Stimulated activated CD8-positive, alpha-beta memory T cell treated with anti-CD3 and anti-CD28 coated beads, Interleukin-12 subunit alpha, Interleukin-12 subunit beta, amount 100 ng/mL, for 4 hours (primary cell): ENCODE results near the gene ICAM2.
"Not testable (repeated sequence)": the region's sequence is repeated elsewhere in the genome, so short reads cannot be mapped to it uniquely, and the experiment has no call there.

Experiments used
- DNase-seq: peaks from one replicate; pipeline ENCODE4 v3.0.0-alpha.2; 2020; ENCODE audit warnings: low read depth

Gene ICAM2

DNA sequence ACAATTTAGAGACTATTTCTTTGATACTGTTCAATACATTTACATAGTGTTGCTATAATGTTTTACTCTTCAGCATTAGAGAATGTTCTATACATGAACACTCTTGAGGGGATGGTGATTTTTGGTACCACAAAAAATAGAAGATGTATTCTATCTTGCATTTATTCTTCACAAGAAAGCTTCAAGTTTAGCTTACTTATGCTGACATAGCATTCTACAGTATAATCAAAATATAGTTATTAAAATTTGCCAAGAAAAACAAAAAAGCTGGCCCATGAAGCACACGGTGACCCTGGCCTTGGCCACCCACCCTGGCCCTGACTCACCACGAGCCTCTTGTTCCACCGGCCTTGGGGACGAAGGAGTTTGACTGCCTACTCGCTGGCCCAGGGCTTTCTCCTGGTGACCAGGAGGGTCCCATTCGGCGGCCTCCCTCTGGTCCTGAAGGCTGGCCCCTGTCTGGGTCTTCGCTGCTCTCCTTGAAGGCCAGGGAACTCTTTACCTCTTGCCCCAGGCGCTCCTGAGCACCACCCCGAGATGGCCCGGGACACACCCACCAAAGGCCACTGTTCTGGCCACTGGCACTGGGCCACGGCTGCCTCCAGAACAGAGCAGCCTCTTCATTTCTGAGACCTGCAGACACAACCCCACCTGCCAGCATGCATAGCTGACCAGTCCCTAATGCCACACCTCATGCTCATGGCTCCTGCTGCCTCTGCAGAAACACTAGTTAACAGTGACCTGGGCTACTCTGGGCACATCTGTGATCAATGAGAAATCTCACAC is 22.5 kb upstream of the ICAM2 start:
- no peak for DNase-seq

DNA sequence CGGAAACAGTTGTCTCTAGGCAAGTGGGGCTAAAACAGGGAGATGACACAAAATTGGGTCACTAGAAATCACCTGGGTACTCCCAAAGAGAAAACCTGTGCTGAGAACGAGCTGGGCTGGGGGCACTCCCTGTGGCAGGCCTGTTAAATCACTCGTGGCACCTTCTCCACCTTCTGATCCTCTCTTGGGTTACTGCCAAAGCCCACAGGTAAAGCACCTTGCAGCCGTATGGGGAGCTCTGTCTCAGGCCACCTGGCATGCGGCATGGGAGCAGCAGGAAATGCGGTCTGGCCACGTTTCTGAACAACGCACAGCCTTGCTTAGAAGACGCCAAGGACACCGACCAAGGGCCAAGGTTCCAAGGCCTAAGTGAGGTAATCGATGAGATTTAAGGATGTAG is 21.5 kb upstream of the ICAM2 start:
- DNase-seq: no peak

DNA sequence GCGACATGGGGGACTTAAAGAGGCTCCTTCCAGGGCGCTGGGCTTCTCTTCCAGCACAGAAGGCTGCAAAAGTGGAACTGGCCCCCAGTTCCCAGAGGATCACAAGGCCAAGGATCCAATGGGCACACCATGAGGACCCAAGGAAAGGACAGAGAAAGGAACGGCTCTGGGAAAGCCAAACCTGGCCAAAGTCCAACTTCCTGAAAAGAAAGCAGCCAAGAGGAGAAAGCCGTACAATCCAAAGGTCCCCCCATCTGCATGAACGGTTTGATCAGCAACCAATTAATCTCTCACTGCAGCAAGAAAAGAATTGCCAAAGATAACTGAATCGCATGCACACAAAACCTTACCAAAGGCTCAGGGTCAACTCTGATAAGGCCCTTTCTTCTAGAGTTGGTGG is 19.8 kb upstream of the ICAM2 start:
- DNase-seq: no peak

DNA sequence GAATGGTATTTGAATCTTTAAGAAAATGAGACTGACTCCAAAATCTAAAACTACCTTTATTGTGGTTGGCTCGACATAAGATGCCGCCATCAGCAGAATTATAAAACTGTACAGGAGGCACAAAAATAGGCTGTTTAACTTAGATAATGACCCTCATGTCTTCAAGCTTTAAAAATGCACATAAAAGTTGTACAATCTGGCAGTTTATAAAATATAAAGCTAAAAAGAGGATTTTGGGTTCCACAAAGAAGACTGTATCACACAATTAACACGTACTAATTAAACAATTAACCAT is 18.6 kb upstream of the ICAM2 start:
- DNase-seq: no peak

DNA sequence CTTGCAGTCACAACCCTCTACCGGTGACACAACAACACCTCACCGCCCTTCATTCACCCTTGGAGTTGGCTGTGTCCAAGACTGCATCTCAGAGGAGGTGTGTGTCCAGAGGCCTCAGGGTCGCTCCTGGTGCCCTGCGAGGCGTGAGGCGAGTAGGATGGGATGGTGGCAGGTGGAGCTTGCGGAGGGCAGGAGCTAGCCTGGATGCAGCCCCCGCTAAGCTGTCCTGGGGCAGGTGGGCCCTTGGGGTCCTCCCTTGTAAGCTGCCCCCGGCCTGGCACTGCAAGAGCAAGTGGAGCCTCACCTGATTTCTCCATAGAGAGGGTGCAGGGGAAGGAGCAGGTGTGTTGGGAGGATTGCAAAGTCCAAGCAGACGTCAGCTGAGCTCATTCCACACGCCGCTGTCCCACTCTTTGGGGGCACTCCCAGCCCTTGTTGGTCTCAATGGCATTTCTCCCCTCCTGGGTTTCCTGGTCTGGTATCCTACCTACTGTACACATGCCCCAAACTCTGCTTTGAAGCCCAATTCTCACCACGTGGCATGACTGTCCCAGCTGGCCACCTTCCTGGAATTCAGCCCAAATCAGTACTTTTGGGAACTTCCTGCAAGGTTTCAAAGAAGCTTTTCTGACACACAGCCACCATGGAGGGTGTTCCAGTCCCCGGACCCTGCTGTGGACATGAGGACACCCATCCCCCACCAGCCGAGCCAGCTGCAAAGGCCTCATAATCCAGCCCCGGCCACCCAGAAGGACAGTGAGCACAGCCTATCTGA is 18.1 kb upstream of the ICAM2 start:
- no peak for DNase-seq

DNA sequence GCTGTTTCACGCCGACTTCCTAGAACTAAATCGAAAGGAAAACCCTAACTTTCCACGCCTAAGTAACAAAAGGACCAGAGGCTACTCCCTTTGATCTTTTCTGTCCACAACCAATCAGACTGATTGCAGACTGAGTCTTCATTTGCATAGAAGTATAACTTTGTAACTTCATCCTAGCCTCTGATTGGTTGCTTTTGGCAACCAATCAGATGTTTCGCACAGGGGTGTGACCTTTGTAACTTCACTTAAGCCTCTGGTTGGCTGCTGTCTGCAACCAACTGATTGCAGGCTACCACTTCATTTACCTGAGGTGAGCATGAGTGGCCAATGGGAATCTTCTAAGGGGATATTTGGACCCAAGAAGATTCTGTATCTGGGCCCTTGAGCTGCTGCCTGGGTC is 17.4 kb upstream of the ICAM2 start:
- DNase-seq: no peak

DNA sequence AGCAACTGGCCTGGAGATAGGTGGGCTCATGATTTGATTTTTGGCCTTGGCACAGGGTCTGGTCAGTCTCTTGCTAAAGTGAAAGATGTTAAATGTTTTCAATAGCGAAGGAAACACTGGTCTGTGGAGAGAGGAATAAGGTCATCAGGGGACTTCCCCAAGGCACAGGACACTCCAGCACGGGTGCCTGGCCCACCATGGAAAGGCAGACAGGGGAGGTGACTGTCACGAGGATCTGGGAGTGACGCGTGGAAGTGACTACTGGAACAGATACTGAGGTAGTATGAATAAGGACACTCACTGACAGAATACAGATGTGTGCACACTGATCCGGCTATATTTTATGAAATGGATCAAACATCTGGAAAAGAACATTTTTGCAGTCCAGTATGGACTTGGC is 16.7 kb upstream of the ICAM2 start:
- no peak for DNase-seq

DNA sequence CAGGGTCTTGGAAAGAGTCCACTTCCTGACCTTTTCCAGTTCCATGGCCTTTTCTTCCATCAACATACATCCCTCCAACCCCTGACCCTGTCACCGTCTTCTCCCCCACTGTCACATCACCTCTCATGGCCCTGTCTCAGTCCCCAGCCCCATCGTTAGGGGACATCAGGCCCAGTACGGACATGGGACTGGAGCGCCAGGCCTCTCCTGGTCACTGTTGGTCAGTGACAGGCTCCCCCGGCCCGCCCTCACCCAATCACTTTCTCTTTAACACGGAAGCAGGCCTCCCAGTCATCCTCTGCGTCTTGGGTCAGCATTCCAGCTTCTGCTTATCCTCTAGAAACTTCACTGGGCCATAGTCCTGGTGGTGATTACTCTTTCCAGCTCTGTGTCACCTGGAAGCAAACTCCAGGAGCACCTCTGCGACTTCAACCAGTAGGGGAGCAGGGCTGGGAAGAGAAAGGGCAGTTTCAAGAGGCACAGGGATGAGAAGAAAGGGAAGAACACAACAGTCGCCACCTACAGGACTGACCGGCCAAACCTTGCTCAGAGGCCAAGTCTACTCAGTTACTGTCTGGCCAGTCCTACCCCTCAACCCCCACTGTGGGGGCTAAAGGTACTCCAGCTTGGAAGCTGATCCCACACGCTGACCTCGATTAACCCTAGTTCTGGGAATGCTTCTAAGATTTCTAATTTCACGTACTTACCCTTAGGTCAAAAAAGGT is 15.9 kb upstream of the ICAM2 start:
- DNase-seq: no peak

DNA sequence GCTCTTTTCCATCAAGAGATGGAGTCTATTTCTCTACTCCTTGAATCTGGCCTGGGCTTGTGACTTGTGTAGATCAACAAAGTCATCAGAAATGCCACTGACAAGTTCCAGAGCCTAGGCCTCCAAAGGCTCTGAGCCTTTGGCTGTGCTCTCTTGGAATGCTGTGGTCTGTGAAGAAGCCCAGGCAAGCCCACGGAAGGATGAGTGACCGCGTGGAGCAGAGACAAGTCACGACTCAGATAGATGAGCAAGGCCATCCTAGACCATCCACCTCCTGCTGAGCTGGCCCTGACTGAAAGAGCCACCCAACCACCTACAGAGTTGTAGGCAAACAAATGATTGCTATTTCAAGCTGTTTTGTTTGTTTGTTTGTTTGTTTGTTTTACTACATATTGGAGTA is 11.6 kb upstream of the ICAM2 start:
- DNase-seq: no peak

DNA sequence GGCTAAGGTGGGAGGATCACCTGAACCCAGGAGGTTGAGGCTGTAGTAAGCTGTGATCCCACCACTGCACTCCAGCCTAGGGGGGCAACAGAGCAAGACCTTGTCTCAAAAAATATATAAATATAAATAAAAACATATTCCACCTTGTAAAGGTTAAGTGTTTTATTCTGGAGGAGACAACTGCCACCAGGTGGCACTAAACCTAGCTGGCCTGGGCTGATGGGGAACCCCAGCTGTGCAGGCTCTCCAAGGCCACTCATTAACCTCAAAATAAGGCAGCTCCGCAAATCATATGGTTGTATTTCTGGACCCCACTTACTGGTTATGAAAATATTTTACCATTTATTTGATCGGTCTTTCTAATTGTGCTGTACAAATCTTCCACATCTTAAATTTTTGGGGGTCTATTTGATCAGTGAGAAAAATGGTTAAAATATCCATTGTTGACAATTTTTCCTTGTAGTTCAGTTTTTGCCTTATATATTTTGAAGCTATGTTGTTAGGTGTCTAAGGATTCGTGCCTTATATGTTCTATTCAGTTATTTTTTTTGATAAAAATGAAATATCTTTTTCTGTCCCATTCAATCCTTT is 8.5 kb upstream of the ICAM2 start:
- peak; percentile 47 for DNase-seq

DNA sequence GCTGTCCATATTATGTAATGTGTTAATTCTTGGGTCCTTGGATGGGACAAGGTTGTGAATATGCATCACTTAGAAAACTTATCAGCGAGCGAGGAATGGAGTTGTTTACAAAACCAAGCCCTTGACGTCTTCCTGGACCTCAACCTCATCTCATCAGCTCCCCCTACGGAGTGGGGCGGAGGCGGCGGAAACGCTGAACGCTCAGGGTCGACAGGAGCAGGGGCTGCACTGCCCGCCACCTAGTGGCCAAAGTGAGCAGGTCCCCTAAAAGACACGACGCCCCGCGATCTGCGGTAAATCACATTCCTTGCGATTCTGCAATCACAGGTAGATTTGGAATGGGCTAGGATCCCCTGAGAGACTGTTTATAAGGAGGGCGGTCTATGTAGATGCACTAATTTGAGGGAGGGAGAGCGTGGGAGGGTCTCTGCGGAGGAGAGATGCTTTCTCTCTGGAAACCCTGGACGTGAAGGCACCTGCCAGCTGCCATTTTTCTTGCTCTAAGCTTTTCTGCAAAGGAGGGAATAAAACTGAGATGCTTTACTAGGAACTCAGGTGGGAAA is 5.4 kb upstream of the ICAM2 start:
- DNase-seq: peak; percentile 79

DNA sequence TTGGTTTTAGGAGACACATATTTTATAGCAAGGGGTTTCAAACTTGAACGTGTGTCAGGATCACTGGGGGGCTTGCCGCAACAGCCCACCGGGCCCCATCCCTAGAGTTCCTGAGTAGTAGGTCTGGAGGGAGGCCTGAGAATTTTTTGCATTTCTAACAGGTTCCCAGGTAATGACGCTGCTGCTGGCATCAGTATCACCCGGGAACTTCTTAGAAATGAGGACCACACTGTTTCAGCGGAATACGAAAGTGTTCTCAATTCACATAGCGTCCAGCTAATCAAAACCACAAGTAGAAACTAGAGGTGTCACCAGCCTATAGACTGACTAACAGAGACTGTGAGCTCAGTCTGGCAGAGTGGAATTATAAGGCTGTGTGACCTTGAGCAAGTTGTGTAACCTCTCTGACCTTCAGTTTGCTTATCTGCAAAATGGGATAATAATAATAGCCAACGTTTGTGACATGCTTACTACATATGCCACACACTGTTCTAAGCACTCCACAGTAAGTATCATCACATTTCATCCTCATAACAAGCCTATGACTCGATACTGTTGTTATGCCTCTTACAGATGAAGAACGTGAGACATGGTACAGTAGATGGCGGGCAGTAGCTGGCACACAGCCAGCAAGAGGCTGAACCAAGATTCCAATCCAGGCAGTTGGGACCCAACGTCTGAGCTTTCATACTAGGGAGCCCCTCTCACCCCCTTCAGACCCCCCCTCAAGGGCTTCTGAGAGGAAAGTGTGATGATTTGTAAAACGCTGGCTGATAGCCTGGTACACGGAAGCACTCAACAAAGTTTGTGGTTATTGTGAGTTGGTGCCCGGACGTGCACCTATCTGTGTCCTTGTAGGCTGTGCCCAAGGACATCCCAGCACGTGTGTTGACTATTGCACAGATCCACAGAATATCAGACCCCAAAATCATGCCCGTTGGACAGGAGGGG is 4.6 kb upstream of the ICAM2 start:
- peak; percentile 17 for DNase-seq

DNA sequence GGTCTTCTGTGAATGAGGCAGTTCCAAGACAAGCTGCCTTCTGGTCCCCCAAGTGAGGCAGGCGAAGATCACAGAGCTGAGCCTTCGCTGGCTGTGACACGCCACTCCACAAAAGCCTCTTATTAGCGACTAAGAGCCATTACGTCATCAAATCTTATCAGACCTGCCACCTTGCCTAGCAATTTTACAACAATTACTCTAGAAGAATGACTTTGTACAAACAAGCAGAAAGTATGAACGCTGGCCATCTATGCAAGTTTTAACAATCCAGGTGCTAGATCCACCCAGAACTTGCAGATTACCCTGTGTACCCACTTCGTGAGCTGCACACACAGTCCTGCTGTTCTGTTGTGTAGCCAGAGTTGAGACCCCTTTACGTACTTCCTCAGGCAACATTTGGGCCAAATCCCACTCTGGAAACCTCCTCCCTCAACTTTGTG is 3.8 kb upstream of the ICAM2 start:
- DNase-seq: no peak

DNA sequence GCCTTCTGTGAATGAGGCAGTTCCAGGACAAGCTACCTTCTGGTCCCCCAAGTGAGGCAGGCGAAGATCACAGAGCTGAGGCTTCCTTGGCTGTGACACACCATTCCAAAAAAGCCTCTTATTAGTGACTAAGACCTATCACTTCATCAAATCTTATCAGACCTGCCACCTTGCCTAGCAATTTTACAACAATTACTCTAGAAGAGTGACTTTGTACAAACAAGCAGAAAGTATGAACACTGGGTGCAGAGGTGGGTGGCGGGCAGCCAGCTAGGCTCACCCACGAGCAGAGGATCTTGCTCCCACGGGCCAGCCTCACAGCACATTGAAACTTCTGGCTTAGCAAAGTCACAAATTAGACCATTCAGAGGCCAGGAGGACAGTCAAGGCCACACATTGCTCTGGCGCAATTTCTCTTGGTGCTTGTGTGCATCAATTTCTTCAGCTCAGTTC is 2.2 kb upstream of the ICAM2 start:
- no peak for DNase-seq

DNA sequence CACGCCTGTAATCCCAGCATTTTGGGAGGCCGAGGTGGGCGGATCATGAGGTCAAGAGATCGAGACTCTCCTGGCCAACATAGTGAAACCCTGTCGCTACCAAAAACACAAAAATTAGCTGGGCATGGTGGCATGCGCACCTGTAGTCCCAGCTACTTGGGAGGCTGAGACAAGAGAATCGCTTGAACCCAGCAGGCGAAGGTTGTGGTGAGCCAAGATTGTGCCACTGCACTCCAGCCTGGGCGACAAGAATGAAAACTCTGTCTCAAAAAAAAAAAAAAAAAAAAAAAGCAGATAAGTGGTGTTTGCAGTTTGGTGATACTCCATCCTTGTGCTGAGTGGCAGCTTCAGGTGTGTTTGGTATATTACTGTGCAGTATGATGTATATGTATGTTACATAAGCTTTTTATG is 877 bp downstream of the ICAM2 start:
- DNase-seq: not testable (repeated sequence)

DNA sequence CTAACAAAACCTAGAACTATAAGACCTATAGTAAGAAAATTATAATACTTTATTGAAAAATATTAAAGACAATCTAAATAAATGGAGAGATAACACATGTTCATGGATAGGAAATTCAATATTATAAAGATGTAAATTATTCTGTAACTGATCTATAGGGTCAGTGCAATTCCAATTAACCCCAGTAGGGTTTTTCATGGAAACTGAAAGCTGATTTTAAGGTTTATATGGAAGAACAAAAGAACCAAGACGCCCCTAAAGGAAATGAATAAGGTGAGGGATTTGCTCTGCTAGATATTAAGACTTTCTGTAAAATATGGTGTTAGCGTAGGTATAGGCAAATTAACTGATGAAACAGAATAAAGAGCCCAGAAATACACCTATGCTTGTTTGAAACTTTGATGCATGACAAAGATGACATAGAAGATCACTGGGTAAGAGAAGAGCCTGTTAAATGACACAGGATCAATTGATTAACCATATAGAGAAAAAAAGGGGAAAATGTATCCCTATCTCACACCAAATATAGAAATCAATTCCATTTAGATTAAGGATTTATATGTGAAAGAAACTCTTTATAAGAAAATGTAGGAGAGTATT is 3.0 kb downstream of the ICAM2 start:
- no peak for DNase-seq

DNA sequence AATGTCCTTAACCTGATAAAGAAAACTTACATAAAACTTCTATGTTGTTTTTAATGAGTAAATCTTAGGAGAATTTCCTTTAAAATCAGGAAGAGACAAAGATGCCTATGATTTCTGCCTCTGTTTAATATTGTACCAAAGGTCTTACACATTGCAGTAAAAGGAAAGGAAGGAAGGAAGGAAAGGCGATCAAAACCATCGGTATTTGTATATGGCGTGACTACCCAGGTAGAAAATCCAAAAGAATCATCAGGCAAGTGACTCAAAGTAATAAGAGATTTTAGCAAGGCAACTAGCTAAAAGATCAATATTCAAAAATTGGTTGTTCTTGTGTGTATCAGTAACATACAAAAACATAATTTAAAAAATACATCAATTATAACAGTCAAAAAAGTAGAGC is 3.5 kb downstream of the ICAM2 start:
- DNase-seq: no peak

DNA sequence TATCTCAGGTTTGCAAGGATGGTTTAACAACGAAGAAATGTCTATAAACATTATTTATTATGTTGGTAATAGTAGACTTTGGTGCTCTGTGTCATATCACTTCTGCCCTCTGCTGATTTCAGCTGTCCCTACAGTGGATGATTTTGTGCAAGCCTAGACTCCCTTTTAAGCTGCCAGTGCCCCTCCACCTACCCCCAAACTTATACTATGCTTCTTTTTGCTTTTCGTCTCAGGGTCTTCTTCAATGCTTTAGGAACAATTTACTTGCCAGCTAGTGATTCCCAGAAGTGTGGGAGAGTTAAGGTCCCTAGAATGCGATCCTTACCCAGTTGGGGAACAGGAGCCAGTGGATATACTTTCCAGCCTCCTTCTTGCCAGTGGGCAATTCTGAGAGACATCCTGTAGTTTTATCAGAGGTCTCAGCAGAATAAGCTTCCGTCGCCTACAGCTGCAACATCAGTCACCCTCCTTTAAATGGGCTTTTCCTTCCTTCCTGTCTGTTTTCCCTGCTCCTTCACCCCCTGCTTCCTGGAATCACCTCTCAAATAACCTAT is 4.1 kb downstream of the ICAM2 start:
- DNase-seq: no peak

DNA sequence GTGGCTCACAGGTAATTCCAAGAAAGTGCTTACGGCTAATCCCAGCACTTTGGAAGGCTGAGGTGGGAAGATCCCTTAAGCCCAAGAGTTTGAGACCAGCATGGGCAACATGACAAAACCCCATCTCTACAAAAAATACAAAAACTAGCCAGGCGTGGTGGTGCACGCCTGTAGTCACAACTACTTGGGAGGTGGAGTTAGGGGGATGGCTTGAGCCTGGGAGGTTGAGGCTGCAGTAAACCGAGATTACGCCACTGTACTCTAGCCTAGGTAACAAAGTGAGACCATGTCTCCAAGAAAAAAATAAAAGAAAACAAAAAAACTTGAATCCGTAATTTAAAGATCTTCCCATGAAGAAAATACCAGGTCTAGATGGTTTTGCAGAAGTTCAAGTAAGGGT is 5.0 kb downstream of the ICAM2 start:
- no peak for DNase-seq
